ENCODE results near the gene FBXL13. TPM values are rescaled to one million over a fixed set of nuclear protein-coding genes. Genes with fewer than 3 reads are reported as not detected.
"Not testable (repeated sequence)": the region's sequence is repeated elsewhere in the genome, so short reads cannot be mapped to it uniquely, and the experiment has no call there.

The FBXL13 gene
- total RNA-seq, 1 donor from 2014 or later, result 3.7 TPM

DNA sequence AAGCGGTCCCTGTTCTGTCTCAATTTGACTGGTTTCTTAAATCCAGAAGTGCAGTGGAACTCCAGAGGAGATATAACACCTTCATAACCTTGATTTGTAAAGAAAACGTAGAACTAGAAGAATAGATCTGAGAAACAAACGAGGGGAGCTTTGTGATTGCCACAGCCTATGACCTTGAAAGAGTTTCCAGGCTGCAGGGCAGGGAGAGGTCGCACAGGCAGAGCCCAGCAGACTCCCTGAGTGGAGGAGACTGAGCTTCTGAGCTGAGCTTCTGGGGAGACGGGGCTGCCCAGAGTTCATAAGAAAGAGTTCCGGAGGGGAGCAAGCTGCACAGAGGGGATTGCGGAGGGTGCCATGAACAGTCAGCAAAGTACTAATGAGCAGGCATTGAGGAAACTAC is 268.0 kb downstream of the FBXL13 start:
- no peak overlapping the region for H3K9ac ChIP-seq (ENCODE audit: low read depth in 1 of 3, low read length in 3 of 3)
- no peak overlapping the region for H3K4me3 ChIP-seq (ENCODE audit: low read length in 3 of 3)
- H3K9me3 ChIP-seq (ENCODE audit: control insufficient read depth in 3 of 3, low read length in 3 of 3), result no peaks in the 10 kb centered on the region
- no peaks in the 10 kb centered on the region for H3K4me1 ChIP-seq (ENCODE audit: control insufficient read depth in 3 of 3, insufficient read depth in 3 of 3, low read length in 3 of 3)
- H3K27me3 ChIP-seq (ENCODE audit: control insufficient read depth in 3 of 3, insufficient read depth in 3 of 3, low read length in 3 of 3), result no peaks in the 10 kb centered on the region
- no peak overlapping the region for H3K27ac ChIP-seq (ENCODE audit: low read depth, low read length)
- peaks cover 3 to 8% (median 5%) of the 10 kb centered on the region in 3 donors for H3K36me3 ChIP-seq (ENCODE audit: control insufficient read depth in 3 of 3, insufficient read depth in 3 of 3, low read length in 3 of 3)

DNA sequence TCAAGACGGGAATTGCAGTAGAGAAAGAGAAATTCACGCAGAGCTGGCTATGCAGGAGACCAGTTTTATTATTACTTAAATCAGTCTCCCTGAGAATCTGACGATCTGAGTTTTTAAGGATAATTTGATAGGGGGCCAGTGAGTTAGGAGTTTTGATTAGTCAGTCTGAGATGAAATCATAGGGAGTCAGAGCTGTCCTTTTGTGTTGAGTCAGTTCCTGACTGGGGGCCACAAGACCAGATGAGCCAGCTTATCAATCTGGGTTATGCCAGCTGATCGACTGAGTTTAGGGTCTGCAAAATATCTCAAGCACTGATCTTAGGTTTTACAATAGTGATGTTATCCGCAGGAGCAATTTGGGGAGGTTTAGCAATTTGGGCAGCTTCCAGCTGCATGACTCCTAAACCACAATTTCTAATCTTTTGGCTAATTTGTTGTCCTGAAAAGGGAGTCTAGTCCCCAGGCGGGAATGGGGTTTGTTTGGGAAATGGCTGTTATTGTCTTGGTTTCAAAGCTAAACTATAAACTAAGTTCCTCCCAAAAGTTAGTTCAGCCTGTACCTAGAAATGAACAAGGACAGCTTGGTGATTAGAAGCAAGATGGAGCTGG is 278.5 kb downstream of the FBXL13 start:
- not testable (repeated sequence) for H3K4me3 ChIP-seq (ENCODE audit: low read length in 3 of 3); H3K36me3 ChIP-seq (ENCODE audit: control insufficient read depth in 3 of 3, insufficient read depth in 3 of 3, low read length in 3 of 3)

GRCh38 chr7:102794567-102794966 is 280.0 kb downstream of the FBXL13 start:
- not testable (repeated sequence) for H3K27ac ChIP-seq (ENCODE audit: low read depth, low read length); H3K4me1 ChIP-seq (ENCODE audit: control insufficient read depth in 3 of 3, insufficient read depth in 3 of 3, low read length in 3 of 3); H3K9me3 ChIP-seq (ENCODE audit: control insufficient read depth in 3 of 3, low read length in 3 of 3); H3K9ac ChIP-seq (ENCODE audit: low read depth in 1 of 3, low read length in 3 of 3); H3K4me3 ChIP-seq (ENCODE audit: low read length in 3 of 3); H3K27me3 ChIP-seq (ENCODE audit: control insufficient read depth in 3 of 3, insufficient read depth in 3 of 3, low read length in 3 of 3); H3K36me3 ChIP-seq (ENCODE audit: control insufficient read depth in 3 of 3, insufficient read depth in 3 of 3, low read length in 3 of 3)

More for the DNA sequence above, 278.5 kb downstream of the FBXL13 start:
- H3K9me3 ChIP-seq (ENCODE audit: control insufficient read depth in 3 of 3, low read length in 3 of 3); H3K27me3 ChIP-seq (ENCODE audit: control insufficient read depth in 3 of 3, insufficient read depth in 3 of 3, low read length in 3 of 3); H3K4me1 ChIP-seq (ENCODE audit: control insufficient read depth in 3 of 3, insufficient read depth in 3 of 3, low read length in 3 of 3); H3K27ac ChIP-seq (ENCODE audit: low read depth, low read length); H3K9ac ChIP-seq (ENCODE audit: low read depth in 1 of 3, low read length in 3 of 3): not testable (repeated sequence)

GRCh38 chr7:102791831-102792230 is 282.8 kb downstream of the FBXL13 start:
- not testable (repeated sequence) for H3K9ac ChIP-seq (ENCODE audit: low read depth in 1 of 3, low read length in 3 of 3); H3K36me3 ChIP-seq (ENCODE audit: control insufficient read depth in 3 of 3, insufficient read depth in 3 of 3, low read length in 3 of 3); H3K4me3 ChIP-seq (ENCODE audit: low read length in 3 of 3); H3K9me3 ChIP-seq (ENCODE audit: control insufficient read depth in 3 of 3, low read length in 3 of 3); H3K27ac ChIP-seq (ENCODE audit: low read depth, low read length); H3K4me1 ChIP-seq (ENCODE audit: control insufficient read depth in 3 of 3, insufficient read depth in 3 of 3, low read length in 3 of 3); H3K27me3 ChIP-seq (ENCODE audit: control insufficient read depth in 3 of 3, insufficient read depth in 3 of 3, low read length in 3 of 3)

GRCh38 chr7:102791367-102791766 is 283.2 kb downstream of the FBXL13 start:
- H3K27me3 ChIP-seq (ENCODE audit: control insufficient read depth in 3 of 3, insufficient read depth in 3 of 3, low read length in 3 of 3); H3K9ac ChIP-seq (ENCODE audit: low read depth in 1 of 3, low read length in 3 of 3); H3K36me3 ChIP-seq (ENCODE audit: control insufficient read depth in 3 of 3, insufficient read depth in 3 of 3, low read length in 3 of 3); H3K4me3 ChIP-seq (ENCODE audit: low read length in 3 of 3); H3K4me1 ChIP-seq (ENCODE audit: control insufficient read depth in 3 of 3, insufficient read depth in 3 of 3, low read length in 3 of 3); H3K9me3 ChIP-seq (ENCODE audit: control insufficient read depth in 3 of 3, low read length in 3 of 3); H3K27ac ChIP-seq (ENCODE audit: low read depth, low read length): not testable (repeated sequence)

DNA sequence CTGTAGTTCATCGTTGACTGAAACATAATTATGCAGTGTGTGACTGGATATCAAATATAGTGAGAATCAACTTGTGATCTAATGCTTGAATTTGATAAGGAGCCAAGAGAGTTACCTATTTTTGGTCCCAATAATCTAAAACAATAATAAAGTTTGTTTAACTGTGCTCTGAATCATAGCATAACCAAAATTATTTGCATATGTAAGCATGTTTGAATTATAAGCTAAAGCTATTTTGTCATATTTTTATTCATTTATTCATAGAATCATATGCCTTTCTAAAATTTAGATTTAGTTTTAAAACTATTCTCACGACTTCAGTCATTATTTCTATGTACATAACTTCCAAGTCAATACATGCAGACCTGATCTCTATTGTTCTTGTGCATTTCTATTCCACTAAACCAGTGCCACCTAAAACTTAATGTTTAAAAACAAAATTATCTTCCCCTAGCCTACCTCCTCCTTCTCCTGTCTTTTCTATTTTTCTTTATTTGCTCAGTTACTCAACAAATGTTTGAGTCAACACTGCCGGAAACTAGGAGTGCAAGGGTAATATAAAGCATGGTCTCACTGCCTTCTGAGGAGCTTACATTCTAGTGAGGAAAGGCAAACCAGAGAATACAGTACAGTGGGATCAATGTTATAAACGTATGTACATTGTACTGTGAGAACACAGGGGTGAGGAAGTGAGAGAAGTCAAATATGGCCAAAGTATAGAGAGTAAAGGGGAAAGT is 284.1 kb downstream of the FBXL13 start:
- not testable (repeated sequence) for H3K9me3 ChIP-seq (ENCODE audit: control insufficient read depth in 3 of 3, low read length in 3 of 3); H3K4me3 ChIP-seq (ENCODE audit: low read length in 3 of 3); H3K27me3 ChIP-seq (ENCODE audit: control insufficient read depth in 3 of 3, insufficient read depth in 3 of 3, low read length in 3 of 3); H3K36me3 ChIP-seq (ENCODE audit: control insufficient read depth in 3 of 3, insufficient read depth in 3 of 3, low read length in 3 of 3); H3K4me1 ChIP-seq (ENCODE audit: control insufficient read depth in 3 of 3, insufficient read depth in 3 of 3, low read length in 3 of 3); H3K27ac ChIP-seq (ENCODE audit: low read depth, low read length); H3K9ac ChIP-seq (ENCODE audit: low read depth in 1 of 3, low read length in 3 of 3)

- H3K36me3 ChIP-seq (ENCODE audit: control insufficient read depth in 3 of 3, insufficient read depth in 3 of 3, low read length in 3 of 3); H3K27me3 ChIP-seq (ENCODE audit: control insufficient read depth in 3 of 3, insufficient read depth in 3 of 3, low read length in 3 of 3); H3K27ac ChIP-seq (ENCODE audit: low read depth, low read length); H3K9me3 ChIP-seq (ENCODE audit: control insufficient read depth in 3 of 3, low read length in 3 of 3); H3K4me1 ChIP-seq (ENCODE audit: control insufficient read depth in 3 of 3, insufficient read depth in 3 of 3, low read length in 3 of 3); H3K9ac ChIP-seq (ENCODE audit: low read depth in 1 of 3, low read length in 3 of 3); H3K4me3 ChIP-seq (ENCODE audit: low read length in 3 of 3): not testable (repeated sequence)
Measured at GRCh38 chr7:102788770-102789169, 285.8 kb downstream of the FBXL13 start.

GRCh38 chr7:102780926-102781325 is 293.7 kb downstream of the FBXL13 start:
- not testable (repeated sequence) for H3K9ac ChIP-seq (ENCODE audit: low read depth in 1 of 3, low read length in 3 of 3); H3K27me3 ChIP-seq (ENCODE audit: control insufficient read depth in 3 of 3, insufficient read depth in 3 of 3, low read length in 3 of 3); H3K9me3 ChIP-seq (ENCODE audit: control insufficient read depth in 3 of 3, low read length in 3 of 3); H3K36me3 ChIP-seq (ENCODE audit: control insufficient read depth in 3 of 3, insufficient read depth in 3 of 3, low read length in 3 of 3); H3K4me3 ChIP-seq (ENCODE audit: low read length in 3 of 3); H3K27ac ChIP-seq (ENCODE audit: low read depth, low read length); H3K4me1 ChIP-seq (ENCODE audit: control insufficient read depth in 3 of 3, insufficient read depth in 3 of 3, low read length in 3 of 3)

DNA sequence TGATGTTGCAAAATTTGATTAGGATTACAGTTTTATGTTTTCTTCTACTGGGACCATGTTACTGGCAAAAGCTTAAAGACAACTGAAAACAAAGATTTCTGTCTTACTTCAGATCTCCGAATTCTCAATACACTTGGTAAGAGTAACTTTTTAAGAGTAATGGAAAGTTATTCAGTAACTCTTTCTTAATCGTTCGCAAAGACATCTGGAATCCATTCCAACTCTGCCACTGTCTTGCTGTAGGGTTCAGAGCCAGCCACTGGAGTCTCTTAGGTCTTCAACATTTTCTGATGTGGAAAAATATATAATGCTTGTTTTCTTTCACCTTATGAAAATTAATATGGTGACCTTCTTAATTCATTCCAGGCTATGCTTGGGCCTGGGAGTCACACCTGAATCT is 295.9 kb downstream of the FBXL13 start:
- H3K27ac ChIP-seq (ENCODE audit: low read depth, low read length); H3K9me3 ChIP-seq (ENCODE audit: control insufficient read depth in 3 of 3, low read length in 3 of 3); H3K27me3 ChIP-seq (ENCODE audit: control insufficient read depth in 3 of 3, insufficient read depth in 3 of 3, low read length in 3 of 3); H3K9ac ChIP-seq (ENCODE audit: low read depth in 1 of 3, low read length in 3 of 3); H3K36me3 ChIP-seq (ENCODE audit: control insufficient read depth in 3 of 3, insufficient read depth in 3 of 3, low read length in 3 of 3); H3K4me3 ChIP-seq (ENCODE audit: low read length in 3 of 3); H3K4me1 ChIP-seq (ENCODE audit: control insufficient read depth in 3 of 3, insufficient read depth in 3 of 3, low read length in 3 of 3): not testable (repeated sequence)

GRCh38 chr7:102776217-102776616 is 298.4 kb downstream of the FBXL13 start:
- not testable (repeated sequence) for H3K4me3 ChIP-seq (ENCODE audit: low read length in 3 of 3); H3K36me3 ChIP-seq (ENCODE audit: control insufficient read depth in 3 of 3, insufficient read depth in 3 of 3, low read length in 3 of 3); H3K27me3 ChIP-seq (ENCODE audit: control insufficient read depth in 3 of 3, insufficient read depth in 3 of 3, low read length in 3 of 3); H3K27ac ChIP-seq (ENCODE audit: low read depth, low read length); H3K4me1 ChIP-seq (ENCODE audit: control insufficient read depth in 3 of 3, insufficient read depth in 3 of 3, low read length in 3 of 3); H3K9me3 ChIP-seq (ENCODE audit: control insufficient read depth in 3 of 3, low read length in 3 of 3); H3K9ac ChIP-seq (ENCODE audit: low read depth in 1 of 3, low read length in 3 of 3)

All from skeletal muscle tissue (tissue), 4 donors.